ACHN (cell line): ENCODE results near the gene HSF5.
"Not testable (repeated sequence)": the region's sequence is repeated elsewhere in the genome, so short reads cannot be mapped to it uniquely, and the experiment has no call there.

ENCODE experiments used
- DNase-seq: peaks from one replicate; pipeline ENCODE4 v3.0.0-alpha.2; 2015
- in situ Hi-C: cut with HindIII; loops from 2 replicates; pipeline ENCODE4 v1.10.0; 2017; ENCODE audit warnings: low sequenced_read_pairs, low pct_ligation_motif_present, low pct_unique_long_range_greater_than_20kb

The HSF5 gene

DNA sequence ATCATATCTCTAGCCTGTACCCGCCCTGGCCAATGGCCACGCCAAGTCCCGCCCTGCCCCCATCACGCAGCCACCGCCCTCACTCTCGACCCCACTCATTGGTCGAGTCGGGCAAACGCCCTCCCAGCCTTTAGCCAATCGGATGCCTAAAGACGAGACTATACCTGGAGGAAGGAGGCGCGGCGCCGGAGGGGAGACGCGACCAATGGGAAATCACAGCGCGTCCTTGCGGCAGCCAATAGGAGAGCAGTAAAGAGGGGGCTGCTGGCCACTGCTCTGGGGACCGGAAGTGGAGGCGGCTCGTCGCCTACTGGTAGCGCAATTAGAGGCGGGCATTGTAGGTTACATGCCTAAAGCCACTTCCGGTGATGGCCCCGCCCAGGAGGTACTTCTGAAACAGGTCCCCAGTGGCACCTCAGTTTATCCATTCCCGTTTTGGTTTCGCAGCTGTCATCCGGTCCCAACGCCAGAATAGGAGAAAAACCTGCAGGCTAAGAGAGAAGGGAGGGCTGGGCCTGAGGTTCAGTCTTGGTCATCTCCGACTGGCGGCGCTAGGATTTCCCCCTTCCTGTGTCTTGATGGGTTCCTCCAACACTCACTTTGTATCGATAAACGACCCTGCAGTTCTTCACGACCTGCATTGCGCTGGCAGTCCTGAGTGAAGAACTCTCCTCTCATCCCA lies 29.9 kb upstream of the HSF5 start:
- DNase-seq, result peak; percentile 100

GRCh38 chr17:58517378-58517927 lies 29.2 kb upstream of the HSF5 start:
- no peak for DNase-seq
- in situ Hi-C loops, result no loop called here

More for the DNA sequence above, 29.9 kb upstream of the HSF5 start:
- in situ Hi-C loops, result no loop called here

- in situ Hi-C loops, result no loop called here
- DNase-seq, result no peak
Measured at GRCh38 chr17:58516644-58517377, 28.6 kb upstream of the HSF5 start.

GRCh38 chr17:58515286-58515685 lies 27.1 kb upstream of the HSF5 start:
- in situ Hi-C loops, result no loop called here
- no peak for DNase-seq

DNA sequence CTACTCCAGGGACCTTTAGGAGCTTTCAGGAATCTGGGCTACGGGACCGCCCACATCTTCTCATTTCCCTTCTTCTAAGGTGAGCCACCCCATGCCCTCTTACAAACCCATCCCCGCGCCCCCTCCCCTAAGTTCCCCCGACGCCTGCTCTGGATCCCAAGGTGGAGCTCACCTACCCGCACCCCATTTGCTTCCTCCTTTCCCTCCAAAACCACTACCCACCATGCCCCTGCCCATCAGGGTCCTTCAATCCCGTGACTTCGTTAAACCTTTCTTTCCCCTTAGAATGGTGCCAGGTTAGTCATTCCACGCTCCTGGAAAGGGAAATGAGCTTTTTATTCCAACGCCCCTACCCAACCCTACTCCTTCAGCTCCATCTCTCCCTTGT lies 26.6 kb upstream of the HSF5 start:
- no peak for DNase-seq
- in situ Hi-C loops, result no loop called here

DNA sequence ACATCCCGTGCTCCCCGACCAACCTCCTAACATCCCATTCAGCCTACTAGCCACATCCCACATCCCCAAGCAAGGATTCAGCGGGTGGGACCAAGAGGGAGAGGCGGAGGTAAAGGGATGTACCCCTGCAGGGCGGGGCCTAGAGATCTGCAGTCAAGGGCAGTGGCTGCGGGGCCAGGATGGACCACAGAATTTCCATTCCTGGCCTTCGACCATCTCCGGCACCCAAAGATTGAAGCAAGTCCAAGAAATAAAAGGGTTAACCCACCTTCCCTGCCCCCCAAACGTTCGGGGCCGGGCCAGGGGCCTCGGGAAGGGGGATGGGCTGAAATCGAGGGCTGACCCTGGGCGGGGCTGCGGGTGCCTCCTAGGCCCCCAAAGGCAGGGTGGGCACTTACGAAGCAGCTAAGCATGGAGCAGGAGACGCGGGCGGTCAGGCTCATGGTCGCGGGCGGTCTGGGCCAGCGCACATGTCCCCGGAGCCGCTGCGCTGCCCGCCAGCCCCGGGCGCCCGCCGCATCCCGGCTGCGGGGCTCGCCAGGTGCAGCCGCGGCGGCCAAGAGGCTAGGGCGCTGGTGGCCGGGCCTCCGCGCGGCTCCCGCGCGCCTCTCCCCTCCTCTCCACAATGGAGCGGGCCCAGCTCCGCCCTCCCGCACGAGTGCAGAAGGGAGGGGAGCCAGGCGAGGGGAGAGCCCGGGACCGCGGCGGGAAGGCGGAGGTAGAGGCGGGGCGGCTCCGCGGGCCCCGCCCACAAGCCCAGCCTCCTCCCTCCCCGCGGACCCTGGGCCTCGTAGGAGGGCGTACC lies 26.0 kb upstream of the HSF5 start, which contains the start of gene MTMR4:
MTMR4 (minus strand) TSS at position 674 of the 805 bp plus-strand sequence; CDS start at position 443, 231 bp downstream.
- in situ Hi-C loops, result no loop called here
- peak; percentile 88 for DNase-seq

DNA sequence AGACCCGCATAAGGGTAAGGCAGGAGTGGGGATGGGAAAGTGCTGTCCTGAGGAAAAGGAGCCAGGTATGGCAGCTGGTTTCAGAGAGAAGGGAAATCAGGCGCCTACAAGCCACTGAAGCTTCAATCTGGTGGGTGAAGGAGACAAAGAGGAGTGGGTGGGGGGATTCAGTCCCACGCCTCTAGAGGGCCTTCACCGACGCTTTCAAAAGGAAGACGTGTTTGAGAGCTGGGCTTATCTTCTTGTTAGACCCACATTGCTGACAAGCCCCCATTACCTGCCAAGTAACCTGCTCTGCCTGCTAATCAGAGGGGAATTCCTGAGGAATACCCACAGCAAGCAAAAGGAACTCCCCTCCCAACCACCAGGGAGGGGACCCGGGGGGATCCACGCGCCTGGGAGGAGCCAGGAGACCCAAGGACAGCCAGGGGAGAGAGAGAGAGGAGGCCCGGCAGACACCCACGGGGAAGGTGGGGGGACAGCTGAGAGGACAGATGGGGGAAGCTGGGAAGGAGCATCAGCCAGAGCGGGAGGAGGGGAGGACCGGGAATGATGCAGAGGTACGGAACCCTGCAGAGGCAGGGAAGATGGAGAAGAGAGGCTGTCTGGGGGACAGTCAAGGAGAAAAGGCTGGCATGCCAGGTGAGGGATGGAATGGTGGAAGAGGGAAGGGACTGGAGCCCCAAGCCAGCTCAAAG lies 25.2 kb upstream of the HSF5 start:
- in situ Hi-C loops, result no loop called here
- no peak for DNase-seq

DNA sequence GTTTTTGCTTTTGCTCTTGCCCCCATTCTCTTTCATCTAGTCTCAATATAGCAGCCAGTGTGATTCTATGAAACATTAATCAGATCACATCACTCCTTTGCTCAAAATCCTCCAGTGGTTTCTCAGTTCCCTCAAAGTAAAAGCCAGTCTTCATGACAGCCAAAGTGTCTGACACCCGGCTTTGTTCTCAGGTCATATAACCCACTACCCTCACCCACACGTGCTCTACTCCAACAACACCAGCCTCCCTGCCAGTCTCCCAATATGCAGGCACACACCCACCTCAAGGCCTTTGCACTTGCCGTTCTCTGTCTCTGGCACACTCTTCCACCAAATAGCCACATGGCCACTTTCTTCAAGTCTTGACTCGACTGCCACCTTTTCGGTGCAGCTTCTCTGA lies 21.9 kb upstream of the HSF5 start:
- in situ Hi-C loops, result no loop called here
- DNase-seq, result no peak

DNA sequence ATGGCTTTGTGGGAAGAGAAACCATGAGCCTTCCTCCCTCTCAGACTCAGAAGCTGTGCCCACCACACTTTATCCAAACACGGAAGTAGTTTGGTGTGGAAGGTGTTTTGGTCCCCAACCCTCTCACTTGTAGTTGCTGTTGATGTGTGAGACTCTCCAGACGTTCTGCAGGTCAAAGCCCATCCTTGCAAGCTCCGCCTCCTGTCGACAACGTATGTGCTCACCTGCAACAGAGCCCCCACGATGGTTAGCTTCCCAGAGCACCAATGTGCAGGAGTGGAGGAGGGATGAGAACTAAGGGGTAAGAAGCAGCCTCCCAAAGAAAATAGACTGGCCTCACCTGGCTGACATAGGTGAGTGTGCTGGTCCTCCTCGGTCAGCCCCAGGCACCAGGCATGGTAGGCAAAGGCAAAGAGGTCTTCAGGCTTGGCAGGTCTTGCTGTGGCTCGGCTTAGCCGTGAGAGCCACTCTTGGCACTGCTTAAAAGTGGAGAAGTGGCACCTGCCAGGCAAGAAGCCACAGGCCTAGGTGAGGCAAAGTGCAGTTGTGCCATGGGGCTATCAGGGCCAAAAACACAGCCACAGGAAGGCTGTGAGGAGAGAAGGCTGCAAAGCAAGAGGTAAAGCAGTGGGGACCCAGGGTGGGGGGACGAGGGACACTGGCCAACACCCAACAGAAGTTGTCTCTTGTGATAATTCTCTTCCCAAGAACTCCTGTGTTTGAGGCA lies 20.3 kb upstream of the HSF5 start:
- in situ Hi-C loops, result no loop called here
- DNase-seq, result no peak

DNA sequence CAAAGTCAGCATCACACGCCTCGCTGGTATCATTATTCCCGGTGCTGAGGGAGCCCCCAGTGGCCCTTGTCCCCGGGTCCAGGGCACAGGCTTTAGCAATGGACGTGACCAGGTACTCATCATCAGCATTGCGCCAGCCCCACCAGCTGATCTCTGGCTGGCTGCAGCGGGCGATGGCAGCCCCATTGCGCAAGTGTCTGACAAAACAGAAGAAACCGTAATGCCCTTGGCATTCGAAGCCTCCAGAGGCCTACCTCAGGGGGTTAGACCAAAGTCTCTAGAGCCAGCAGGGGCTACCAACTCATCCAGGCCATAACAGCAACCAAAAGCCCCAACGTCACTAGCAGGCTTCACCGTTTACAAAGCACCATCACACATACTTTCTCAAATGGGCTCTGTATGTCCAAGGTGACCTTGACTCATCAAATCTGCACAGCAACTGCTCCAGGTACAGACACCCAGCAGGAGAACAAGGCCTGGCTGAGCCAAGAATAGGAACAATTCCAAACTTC lies 19.0 kb upstream of the HSF5 start:
- DNase-seq, result no peak
- in situ Hi-C loops, result no loop called here

- in situ Hi-C loops, result no loop called here
- DNase-seq, result no peak
Measured at GRCh38 chr17:58506354-58507080, 18.3 kb upstream of the HSF5 start.

DNA sequence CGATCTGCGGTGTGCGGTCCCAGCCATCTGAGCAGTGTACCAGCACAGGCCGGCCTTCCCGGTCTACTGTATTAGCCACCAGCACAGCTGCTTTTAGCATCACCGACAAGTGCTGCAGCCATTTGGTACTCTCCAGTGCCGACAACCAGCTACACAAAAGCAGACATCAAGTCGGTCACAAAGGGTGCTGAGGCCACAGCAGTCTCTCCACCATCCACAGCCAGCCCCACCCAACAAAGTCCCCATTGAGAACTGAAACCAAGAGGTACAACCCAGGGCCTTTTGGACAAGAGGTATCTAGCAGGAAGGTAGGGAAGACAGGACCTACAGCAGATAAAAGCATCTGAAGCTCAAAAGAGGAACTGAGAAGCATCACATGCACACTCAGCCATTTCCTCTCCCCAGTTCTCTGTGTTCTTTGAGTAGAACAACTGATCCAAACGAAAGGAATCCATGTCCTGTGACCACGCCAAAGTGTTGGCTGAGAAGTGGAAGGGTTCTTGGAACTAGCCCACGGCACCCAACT lies 16.7 kb upstream of the HSF5 start:
- in situ Hi-C loops, result no loop called here
- no peak for DNase-seq

DNA sequence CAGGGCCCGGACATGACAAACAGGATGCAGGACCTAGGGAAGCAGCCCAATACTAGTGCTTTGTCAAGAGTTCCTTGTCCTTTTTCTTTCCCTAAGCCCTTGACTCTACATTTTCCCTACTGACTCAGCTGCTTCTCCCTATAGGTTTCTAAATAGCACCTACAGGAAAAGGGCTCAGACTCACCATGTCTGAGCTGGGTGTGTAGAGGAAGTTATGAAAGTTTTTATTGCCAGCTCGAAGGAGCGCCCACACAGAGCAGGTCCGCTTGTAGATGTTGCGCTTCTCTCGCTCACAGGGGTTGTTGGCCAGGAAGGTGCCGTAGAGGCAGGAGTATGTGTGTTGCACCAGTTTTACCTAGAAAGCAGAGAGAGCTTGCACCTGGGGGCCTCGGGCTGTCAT lies 15.7 kb upstream of the HSF5 start:
- in situ Hi-C loops, result no loop called here

DNA sequence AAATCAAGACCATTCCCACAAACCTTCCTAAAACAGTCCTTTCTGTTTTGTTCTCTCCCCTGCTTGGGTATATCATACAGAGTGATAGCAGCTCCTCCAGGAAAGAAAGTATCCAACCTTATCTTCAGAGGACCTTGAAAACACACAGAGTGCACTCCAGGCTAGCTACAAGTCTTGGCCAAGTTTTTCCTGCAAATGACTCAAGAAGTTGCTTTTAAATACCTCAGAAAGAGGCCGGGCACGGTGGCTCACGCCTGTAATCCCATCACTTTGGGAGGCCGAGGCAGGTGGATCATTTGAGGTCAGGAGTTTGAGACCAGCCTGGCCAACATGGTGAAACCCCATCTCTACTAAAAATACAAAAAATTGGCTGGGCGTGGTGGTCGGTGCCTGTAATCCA lies 14.9 kb upstream of the HSF5 start:
- DNase-seq, in situ Hi-C loops: not testable (repeated sequence)

More for the DNA sequence above, 15.7 kb upstream of the HSF5 start:
- DNase-seq, result no peak

DNA sequence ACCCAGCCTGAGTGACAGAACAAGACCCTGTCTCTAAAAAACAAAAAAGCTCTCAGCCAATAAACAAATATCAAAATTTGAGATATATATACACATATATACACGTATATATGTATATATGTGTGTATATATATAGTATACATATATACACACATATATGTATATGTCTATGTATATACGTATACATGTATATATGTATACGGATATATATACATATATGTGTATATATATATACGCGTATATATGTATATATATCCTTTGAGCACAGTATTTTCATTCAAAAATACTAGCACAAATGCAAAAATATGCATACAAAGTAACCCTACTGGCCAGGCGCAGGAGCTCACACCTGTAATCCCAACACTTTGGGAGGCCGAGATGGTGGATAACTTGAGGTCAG lies 13.2 kb upstream of the HSF5 start:
- in situ Hi-C loops, result no loop called here
- DNase-seq, result no peak

GRCh38 chr17:58498177-58498828 lies 10.1 kb upstream of the HSF5 start:
- DNase-seq, result no peak
- in situ Hi-C loops, result no loop called here
